PC-3 (cell line): ENCODE data around the gene SPATA31A5.
"Not testable (repeated sequence)": the region's sequence is repeated elsewhere in the genome, so short reads cannot be mapped to it uniquely, and the experiment has no call there.

Experiments used
- EZH2 ChIP-seq: fragments of 300-600 bp; sonication (generic); IDR thresholded peaks from one replicate; pipeline ENCODE4 v1.6.1; 2017; ENCODE audit warnings: antibody characterized with exemption, mild to moderate bottlenecking, low read length; ENCODE audit not compliant: unreplicated experiment
- EZH2phosphoT487 ChIP-seq: fragments of 300-600 bp; sonication (generic); IDR thresholded peaks from 2 replicates; pipeline ENCODE4 v1.6.1; 2018; ENCODE audit warnings: mild to moderate bottlenecking, antibody characterized with exemption, low read length, borderline replicate concordance
- TF ChIP-seq, protein P1 (sequence below): fragments of 300-600 bp; sonication (generic); conservative IDR thresholded peaks from 2 replicates; pipeline ENCODE4 v1.5.1; 2017; ENCODE audit warnings: antibody characterized with exemption, low read depth, mild to moderate bottlenecking, low read length

DNA sequence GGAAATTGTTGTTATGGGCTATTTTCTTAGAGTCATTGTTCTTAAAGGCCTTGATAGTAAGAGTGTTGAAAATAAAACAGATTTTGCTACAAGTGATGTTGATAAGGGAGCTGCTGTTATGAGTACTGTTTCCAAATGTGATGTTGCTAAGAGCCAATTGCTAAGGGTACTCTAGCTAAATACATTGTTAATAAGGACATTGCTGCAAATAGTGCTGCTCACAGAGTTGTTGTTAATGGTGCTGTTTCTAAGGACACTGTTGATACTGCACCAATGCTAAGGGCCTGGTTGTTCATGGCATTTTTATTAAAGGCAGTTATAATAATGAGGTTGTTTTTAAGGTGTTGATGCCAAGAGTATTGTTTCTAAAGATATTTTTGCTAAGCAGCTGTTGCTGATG lies 52.2 kb downstream of the SPATA31A5 start:
- TF ChIP-seq, protein P1, sequence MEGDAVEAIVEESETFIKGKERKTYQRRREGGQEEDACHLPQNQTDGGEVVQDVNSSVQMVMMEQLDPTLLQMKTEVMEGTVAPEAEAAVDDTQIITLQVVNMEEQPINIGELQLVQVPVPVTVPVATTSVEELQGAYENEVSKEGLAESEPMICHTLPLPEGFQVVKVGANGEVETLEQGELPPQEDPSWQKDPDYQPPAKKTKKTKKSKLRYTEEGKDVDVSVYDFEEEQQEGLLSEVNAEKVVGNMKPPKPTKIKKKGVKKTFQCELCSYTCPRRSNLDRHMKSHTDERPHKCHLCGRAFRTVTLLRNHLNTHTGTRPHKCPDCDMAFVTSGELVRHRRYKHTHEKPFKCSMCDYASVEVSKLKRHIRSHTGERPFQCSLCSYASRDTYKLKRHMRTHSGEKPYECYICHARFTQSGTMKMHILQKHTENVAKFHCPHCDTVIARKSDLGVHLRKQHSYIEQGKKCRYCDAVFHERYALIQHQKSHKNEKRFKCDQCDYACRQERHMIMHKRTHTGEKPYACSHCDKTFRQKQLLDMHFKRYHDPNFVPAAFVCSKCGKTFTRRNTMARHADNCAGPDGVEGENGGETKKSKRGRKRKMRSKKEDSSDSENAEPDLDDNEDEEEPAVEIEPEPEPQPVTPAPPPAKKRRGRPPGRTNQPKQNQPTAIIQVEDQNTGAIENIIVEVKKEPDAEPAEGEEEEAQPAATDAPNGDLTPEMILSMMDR: not testable (repeated sequence)
- not testable (repeated sequence) for TF ChIP-seq EZH2, EZH2phosphoT487
